Measurements from ENCODE around the gene DAB2IP.

- TF ChIP-seq, protein P1, sequence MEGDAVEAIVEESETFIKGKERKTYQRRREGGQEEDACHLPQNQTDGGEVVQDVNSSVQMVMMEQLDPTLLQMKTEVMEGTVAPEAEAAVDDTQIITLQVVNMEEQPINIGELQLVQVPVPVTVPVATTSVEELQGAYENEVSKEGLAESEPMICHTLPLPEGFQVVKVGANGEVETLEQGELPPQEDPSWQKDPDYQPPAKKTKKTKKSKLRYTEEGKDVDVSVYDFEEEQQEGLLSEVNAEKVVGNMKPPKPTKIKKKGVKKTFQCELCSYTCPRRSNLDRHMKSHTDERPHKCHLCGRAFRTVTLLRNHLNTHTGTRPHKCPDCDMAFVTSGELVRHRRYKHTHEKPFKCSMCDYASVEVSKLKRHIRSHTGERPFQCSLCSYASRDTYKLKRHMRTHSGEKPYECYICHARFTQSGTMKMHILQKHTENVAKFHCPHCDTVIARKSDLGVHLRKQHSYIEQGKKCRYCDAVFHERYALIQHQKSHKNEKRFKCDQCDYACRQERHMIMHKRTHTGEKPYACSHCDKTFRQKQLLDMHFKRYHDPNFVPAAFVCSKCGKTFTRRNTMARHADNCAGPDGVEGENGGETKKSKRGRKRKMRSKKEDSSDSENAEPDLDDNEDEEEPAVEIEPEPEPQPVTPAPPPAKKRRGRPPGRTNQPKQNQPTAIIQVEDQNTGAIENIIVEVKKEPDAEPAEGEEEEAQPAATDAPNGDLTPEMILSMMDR (IDR thresholded peaks at IDR 0.05) = no peak
- TF ChIP-seq POLR2A (IDR thresholded peaks at IDR 0.05) (no peak), POLR2AphosphoS5 (IDR thresholded peaks at IDR 0.05) (no peak), EP300 (IDR thresholded peaks at IDR 0.05) (no peak)
Measured at GRCh38 chr9:121758693-121759092, 107.3 kb downstream of the DAB2IP start.
